GM19463 (cell line): Measurements from ENCODE around the gene SOS1.
"Not testable (repeated sequence)": the region's sequence is repeated elsewhere in the genome, so short reads cannot be mapped to it uniquely, and the experiment has no call there.

Experiments
- ATAC-seq: cut with Tn5 transposase; IDR thresholded peaks from one replicate; pipeline ENCODE4 v1.9.1; 2021; ENCODE audit warnings: mild to moderate bottlenecking, moderate library complexity; ENCODE audit not compliant: unreplicated experiment

The SOS1 gene

GRCh38 chr2:38977047-38977446 lies 143.8 kb downstream of the SOS1 start:
- ATAC-seq: no peak

- no peak for ATAC-seq
Observed at GRCh38 chr2:38975042-38975441, 145.8 kb downstream of the SOS1 start.

DNA sequence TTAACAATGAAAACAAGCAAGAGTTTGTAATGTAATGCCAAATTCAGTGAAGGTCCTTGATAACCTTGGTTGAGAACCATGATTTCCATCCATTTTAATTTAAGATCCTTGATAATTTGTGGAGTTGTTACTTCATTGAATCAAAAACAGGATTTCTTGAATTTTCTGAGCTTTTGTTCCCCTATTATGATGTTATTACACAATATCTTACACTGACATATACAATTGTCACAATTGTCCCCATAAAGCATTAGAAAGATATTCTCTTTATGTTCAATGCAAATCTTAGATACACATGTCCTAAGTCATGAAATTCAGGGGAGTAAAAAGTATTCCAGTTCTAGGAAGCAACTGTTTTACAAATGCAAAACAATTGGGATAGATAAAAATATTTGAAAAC lies 147.6 kb downstream of the SOS1 start:
- ATAC-seq: no peak

DNA sequence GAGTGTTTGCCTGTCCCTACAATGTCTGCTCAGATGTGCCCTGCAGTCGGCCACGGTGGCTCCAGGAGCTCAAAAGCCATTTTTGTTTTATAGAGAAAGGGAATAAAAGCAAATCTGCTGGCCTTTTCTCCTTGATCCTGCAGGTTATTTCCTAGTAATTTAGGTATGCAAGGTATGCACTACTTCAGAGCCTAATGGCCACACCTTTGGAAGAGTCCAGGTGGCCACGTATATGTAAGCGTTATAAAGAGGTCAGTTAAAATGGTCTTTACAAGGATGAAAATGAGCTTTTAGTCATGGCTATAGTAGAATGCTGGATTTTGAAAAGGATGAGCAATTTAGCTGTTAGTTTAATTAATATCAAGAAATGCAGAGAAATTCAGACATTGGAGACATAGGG lies 149.5 kb downstream of the SOS1 start:
- ATAC-seq: no peak

GRCh38 chr2:38968021-38968420 lies 152.8 kb downstream of the SOS1 start:
- no peak for ATAC-seq

- no peak for ATAC-seq
Observed at GRCh38 chr2:38966678-38967077, 154.2 kb downstream of the SOS1 start.

DNA sequence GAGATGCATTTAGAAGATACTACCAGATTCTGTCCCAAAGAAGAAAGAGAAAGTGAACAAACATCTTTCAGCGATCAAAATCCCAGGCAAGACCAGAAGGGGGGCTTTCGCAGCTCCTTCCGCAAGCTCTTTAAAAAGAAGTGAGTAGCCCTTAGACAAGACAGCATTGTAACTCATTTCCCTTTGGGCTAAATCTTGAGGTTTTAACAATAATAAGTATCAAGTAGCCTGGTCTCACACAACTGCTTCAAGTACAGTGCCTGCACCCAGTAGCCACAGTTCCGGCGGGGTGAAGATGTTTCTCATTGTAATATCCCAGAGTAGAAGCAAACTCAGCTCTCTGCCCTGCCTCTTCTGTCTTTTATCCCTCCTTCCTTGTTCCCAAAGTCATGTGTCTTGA lies 154.8 kb downstream of the SOS1 start:
- no peak for ATAC-seq

- ATAC-seq: no peak
Observed at GRCh38 chr2:38960609-38961320, 160.1 kb downstream of the SOS1 start.

DNA sequence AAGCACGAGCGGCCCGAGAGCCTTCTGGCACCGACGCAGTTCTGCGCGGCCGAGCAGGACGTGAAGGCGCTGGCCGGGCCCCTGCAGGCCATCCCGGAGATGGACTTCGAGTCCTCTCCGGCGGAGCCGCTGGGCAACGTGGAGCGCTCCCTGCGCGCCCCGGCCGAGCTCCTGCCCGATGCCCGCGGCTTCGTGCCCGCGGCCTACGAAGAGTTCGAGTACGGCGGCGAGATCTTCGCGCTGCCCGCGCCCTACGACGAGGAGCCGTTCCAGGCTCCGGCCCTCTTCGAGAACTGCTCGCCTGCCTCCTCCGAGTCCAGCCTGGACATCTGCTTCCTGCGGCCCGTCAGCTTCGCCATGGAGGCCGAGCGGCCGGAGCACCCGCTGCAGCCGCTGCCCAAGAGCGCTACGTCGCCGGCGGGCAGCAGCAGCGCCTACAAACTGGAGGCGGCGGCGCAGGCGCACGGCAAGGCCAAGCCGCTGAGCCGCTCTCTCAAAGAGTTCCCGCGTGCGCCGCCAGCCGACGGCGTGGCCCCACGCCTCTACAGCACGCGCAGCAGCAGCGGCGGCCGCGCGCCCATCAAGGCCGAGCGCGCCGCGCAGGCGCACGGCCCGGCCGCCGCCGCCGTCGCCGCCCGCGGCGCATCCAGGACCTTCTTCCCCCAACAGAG lies 160.8 kb downstream of the SOS1 start:
- ATAC-seq: peak; percentile 78

GRCh38 chr2:38959466-38959865 lies 161.4 kb downstream of the SOS1 start:
- ATAC-seq: no peak

GRCh38 chr2:38957972-38958371 lies 162.9 kb downstream of the SOS1 start:
- no peak for ATAC-seq

- no peak for ATAC-seq
Observed at GRCh38 chr2:38951766-38952165, 169.1 kb downstream of the SOS1 start.

DNA sequence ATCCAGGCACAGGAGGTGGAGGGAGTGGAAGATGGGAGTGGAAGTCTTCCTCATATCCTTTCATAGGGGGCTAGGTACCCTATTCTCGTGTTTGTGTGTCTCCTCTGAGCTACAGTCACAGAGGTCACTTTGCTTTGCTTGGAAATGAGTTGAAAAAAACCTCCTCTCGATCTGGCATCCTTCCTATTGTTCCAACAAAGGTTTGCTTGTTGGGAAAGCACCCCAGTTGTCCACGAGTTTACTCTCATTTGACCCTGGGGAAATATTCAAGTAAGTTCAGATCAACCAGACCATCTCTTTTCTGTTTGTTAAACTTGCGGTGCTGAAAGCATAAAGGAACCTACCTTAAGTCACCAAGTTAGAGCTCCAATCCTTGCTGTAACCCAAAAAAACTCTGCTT lies 171.9 kb downstream of the SOS1 start:
- ATAC-seq: no peak

DNA sequence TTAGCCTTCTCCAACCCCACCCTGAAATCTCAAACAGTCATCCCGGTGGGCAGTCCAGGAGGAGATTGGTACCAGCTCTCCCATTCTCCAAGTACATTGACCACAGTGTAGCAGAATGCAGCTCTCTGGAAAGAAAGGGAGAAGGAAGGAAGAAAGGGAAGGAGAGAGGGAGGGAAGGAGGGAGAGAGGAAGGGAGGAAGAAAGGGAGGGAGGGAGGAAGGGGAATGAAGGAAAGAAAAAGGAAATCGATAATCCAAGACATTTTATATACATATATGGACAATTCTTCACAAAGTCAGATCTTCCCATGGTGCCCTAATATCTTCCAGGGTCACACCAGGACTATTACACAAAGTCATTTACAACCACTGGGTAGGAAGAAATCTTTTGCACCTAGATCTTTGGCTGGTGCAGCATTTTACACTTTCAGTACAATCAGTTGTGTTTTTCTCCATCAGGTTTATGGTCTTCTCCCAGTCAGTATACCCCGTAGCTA lies 172.4 kb downstream of the SOS1 start:
- ATAC-seq: no peak

GRCh38 chr2:38947241-38948239 lies 173.3 kb downstream of the SOS1 start:
- peak; percentile 89 for ATAC-seq

- no peak for ATAC-seq
Observed at GRCh38 chr2:38945911-38946310, 174.9 kb downstream of the SOS1 start.

DNA sequence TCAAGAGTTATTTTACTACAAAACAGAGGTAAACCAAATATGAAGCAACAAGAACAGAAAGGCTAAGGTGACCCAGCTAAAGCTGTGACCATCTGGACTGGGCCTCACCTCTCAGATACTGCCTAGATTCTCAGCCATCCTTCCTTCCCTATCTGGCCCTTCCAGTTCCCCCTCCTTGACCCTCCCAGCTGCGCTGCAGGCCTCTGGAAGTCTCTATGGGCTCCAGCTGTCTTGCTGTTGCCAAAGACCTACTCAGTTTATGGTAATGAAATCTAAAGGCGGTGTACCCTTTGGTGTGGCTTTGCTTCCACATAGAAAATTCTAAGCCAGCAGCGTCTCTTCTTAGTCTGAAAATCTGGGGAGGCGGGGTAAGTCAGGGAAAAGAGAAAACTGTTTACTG lies 175.5 kb downstream of the SOS1 start:
- ATAC-seq: no peak

DNA sequence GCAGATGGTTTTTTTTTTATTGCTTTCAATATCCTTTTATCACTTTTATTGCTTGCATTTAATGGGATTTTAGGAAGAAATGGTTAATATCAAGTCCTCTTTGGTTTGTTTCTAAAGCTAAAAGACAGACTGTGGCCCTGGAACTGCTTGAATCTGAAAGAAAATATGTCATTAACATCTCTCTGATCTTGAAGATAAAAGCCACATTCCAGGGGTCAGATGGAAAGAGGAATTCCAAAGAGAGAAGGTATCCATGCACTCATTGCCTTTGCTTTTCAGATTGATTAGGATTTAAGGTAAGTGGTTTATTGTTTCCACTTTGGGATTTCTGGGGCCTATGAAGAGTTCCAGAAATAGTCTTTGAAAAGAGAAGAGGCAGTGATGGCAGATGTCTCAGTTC lies 177.1 kb downstream of the SOS1 start:
- no peak for ATAC-seq

GRCh38 chr2:38940746-38941145 lies 180.1 kb downstream of the SOS1 start:
- no peak for ATAC-seq

DNA sequence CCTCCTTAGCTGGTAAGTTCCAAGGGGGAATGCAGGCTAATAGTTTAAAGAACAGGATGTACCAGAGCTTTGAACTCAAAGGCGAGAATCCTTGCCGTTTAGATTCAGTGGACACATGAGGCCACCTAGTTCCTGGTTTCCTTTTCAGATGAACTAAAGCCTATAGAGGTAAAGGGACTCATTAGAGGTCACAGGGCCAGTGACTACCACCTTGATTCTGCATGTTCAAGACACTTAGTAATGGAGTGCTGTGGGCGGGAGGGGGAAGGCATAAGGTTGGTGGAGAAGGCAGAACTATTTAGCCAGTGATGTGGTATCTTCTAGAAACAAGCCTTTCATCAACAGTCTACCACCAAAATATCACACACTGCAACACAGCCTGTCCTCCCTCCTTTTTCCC lies 183.3 kb downstream of the SOS1 start:
- ATAC-seq: no peak

GRCh38 chr2:38936516-38936915 lies 184.3 kb downstream of the SOS1 start:
- not testable (repeated sequence) for ATAC-seq
